Measurements from ENCODE around the gene EXOC2. TPM values are rescaled to one million over a fixed set of nuclear protein-coding genes. Genes with fewer than 3 reads are reported as not detected.

Gene EXOC2
- total and polyA plus RNA-seq, 9 donors, result 19.5 to 25.1 (median 21.8) TPM

DNA sequence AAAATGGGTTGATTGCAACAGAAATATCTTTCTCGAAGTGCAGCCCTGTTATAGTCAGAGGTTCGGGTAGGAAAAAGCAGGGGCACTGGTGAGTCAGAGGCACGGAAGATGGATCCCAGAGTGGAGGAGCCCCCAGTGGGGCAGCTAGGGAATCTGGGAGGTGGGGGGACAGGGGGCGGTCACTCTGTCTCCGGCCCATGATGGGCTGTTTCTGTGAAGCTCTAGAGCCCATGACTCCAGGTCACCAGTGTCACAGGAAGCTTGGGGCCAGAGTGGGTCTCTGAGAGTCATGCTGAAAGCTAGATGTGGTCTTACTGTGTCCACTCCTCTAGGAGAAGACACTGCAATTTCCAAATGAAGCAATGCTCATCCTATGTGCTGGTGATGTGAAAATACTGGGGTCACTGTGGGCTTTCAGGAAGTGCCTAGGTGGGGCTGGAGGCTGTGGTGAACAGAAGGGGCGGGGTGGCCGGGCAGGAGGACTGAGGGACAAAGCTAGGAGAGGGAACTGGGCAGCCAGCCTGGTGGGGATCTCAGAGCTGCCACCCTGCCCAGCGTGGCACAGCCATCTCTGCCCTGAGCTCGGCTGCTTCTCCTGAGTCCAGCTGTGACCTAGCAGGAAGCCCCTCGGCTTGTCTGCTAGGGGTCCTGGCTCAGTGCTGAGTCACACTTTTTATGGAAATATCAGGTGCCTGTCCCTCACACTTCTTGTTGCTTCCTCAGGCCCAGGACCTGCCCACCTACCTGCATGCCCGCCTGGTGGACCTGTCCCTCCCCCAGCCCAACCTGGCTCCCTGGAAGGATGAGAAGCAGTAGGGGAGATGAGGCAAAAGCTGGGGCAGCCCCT is 247.1 kb downstream of the EXOC2 start:
- H3K36me3 ChIP-seq (ENCODE audit: control insufficient read depth, insufficient read depth, low read length), result no peaks in the 10 kb centered on the region
- 80% methylated on average over 10 of the region's 11 CpGs for WGBS (ENCODE audit: insufficient coverage)
- no peaks in the 10 kb centered on the region for H3K4me1 ChIP-seq (ENCODE audit: control insufficient read depth, insufficient read depth, low read length)
- H3K27me3 ChIP-seq (ENCODE audit: control insufficient read depth, insufficient read depth, low read length), result peaks cover 17% of the 10 kb centered on the region
- no peak for DNase-seq
- no peaks in the 10 kb centered on the region for H3K9me3 ChIP-seq (replicated peaks; ENCODE audit: control insufficient read depth, low read depth, low read length)
- H3K4me3 ChIP-seq (ENCODE audit: low read length), result no peak overlapping the region
- H3K27ac ChIP-seq (ENCODE audit: low read length), result no peak overlapping the region

GRCh38 chr6:444653-445275 is 248.2 kb downstream of the EXOC2 start:
- H3K9me3 ChIP-seq (replicated peaks; ENCODE audit: control insufficient read depth, low read depth, low read length), result no peaks in the 10 kb centered on the region
- H3K27me3 ChIP-seq (ENCODE audit: control insufficient read depth, insufficient read depth, low read length), result peaks cover 19% of the 10 kb centered on the region
- WGBS (ENCODE audit: insufficient coverage), result 73% methylated on average over 17 of the region's 18 CpGs
- H3K27ac ChIP-seq (ENCODE audit: low read length), result no peak overlapping the region
- no peak overlapping the region for H3K4me3 ChIP-seq (ENCODE audit: low read length)
- H3K4me1 ChIP-seq (ENCODE audit: control insufficient read depth, insufficient read depth, low read length), result no peaks in the 10 kb centered on the region
- no peak for DNase-seq
- H3K36me3 ChIP-seq (ENCODE audit: control insufficient read depth, insufficient read depth, low read length), result no peaks in the 10 kb centered on the region

DNA sequence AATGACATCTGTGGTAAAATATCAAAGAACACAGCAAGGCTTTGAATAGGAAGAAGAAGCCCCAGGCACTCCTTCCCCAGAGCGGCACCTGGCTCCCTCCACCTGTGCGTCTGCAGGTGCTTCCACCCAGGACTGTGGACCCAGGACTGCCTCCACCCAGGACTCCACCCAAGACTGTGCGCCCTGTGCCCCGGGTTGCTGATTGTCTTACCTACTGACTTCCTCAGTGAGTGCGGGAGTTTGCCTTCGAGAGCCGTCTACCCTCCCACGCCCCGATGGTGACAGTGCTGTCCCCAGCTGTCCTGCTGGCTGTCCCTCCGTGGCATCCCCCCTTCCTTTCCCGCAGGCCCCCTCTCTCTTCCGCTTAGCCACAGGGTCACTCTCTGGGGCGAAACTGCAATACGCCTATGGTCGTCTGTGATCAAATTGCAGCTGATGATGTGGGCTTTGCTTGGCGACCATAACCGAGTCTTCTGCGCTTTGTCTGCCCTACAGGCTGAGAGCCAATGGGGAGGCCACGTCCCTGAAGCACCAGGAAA is 249.2 kb downstream of the EXOC2 start:
- 77% methylated on average over 19 of the region's 19 CpGs for WGBS (ENCODE audit: insufficient coverage)
- H3K27me3 ChIP-seq (ENCODE audit: control insufficient read depth, insufficient read depth, low read length), result peaks cover 19% of the 10 kb centered on the region
- H3K27ac ChIP-seq (ENCODE audit: low read length), result no peak overlapping the region
- H3K4me3 ChIP-seq (ENCODE audit: low read length), result no peak overlapping the region
- H3K4me1 ChIP-seq (ENCODE audit: control insufficient read depth, insufficient read depth, low read length), result no peaks in the 10 kb centered on the region
- no peaks in the 10 kb centered on the region for H3K9me3 ChIP-seq (replicated peaks; ENCODE audit: control insufficient read depth, low read depth, low read length)
- no peaks in the 10 kb centered on the region for H3K36me3 ChIP-seq (ENCODE audit: control insufficient read depth, insufficient read depth, low read length)
- no peak for DNase-seq

GRCh38 chr6:441126-441920 is 251.6 kb downstream of the EXOC2 start:
- Histone ChIP-seq H3K4me3 (ENCODE audit: low read length) (no peak overlapping the region), H3K4me1 (ENCODE audit: control insufficient read depth, insufficient read depth, low read length) (peaks cover 9% of the 10 kb centered on the region), H3K27me3 (ENCODE audit: control insufficient read depth, insufficient read depth, low read length) (peaks cover 12% of the 10 kb centered on the region), H3K36me3 (ENCODE audit: control insufficient read depth, insufficient read depth, low read length) (no peaks in the 10 kb centered on the region), H3K27ac (ENCODE audit: low read length) (no peak overlapping the region), H3K9me3 (replicated peaks; ENCODE audit: control insufficient read depth, low read depth, low read length) (no peaks in the 10 kb centered on the region)
- WGBS (ENCODE audit: insufficient coverage), result 86% methylated on average over 7 of the region's 12 CpGs
- no peak for DNase-seq

- Histone ChIP-seq H3K9me3 (replicated peaks; ENCODE audit: control insufficient read depth, low read depth, low read length) (no peaks in the 10 kb centered on the region), H3K27ac (ENCODE audit: low read length) (no peak overlapping the region), H3K4me3 (ENCODE audit: low read length) (no peak overlapping the region), H3K36me3 (ENCODE audit: control insufficient read depth, insufficient read depth, low read length) (no peaks in the 10 kb centered on the region), H3K27me3 (ENCODE audit: control insufficient read depth, insufficient read depth, low read length) (peaks cover 8% of the 10 kb centered on the region), H3K4me1 (ENCODE audit: control insufficient read depth, insufficient read depth, low read length) (peaks cover 13% of the 10 kb centered on the region)
- DNase-seq, result peak; percentile 67
- WGBS (ENCODE audit: insufficient coverage), result 59% methylated on average over 7 of the region's 9 CpGs
Measured at GRCh38 chr6:439641-440167, 253.2 kb downstream of the EXOC2 start.

DNA sequence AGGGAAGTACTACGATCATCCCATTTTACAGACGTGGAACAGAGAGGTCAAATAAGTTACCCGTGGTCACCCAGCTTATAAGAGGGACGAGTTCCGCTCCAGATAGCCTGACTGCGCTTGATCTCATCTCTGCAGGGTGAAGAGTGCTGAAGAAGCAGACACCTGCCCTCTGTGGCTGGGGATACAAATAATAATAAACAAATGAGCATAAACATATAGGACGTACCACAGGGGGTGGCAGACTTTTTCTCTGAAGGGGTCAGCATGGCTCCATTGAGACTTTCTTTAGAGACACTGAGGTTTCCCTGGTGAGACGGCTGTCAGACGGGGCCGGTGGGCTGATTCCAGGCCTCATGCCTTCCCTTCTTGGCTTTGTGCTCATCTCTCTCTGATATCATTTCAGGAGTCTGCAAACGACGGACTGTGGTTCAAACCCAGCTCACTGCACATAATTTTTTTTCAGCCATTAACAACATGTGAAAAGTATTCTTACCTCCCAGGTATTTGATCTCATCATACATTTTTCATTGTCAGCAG is 254.2 kb downstream of the EXOC2 start:
- WGBS (ENCODE audit: insufficient coverage), result 77% methylated on average over 10 of the region's 12 CpGs
- H3K36me3 ChIP-seq (ENCODE audit: control insufficient read depth, insufficient read depth, low read length), result no peaks in the 10 kb centered on the region
- no peak overlapping the region for H3K27ac ChIP-seq (ENCODE audit: low read length)
- DNase-seq, result no peak
- H3K9me3 ChIP-seq (replicated peaks; ENCODE audit: control insufficient read depth, low read depth, low read length), result no peaks in the 10 kb centered on the region
- peaks cover 7% of the 10 kb centered on the region for H3K27me3 ChIP-seq (ENCODE audit: control insufficient read depth, insufficient read depth, low read length)
- no peak overlapping the region for H3K4me3 ChIP-seq (ENCODE audit: low read length)
- H3K4me1 ChIP-seq (ENCODE audit: control insufficient read depth, insufficient read depth, low read length), result peaks cover 13% of the 10 kb centered on the region

GRCh38 chr6:437037-437392 is 255.9 kb downstream of the EXOC2 start:
- peaks cover 7% of the 10 kb centered on the region for H3K27me3 ChIP-seq (ENCODE audit: control insufficient read depth, insufficient read depth, low read length)
- H3K4me3 ChIP-seq (ENCODE audit: low read length), result no peak overlapping the region
- no peaks in the 10 kb centered on the region for H3K9me3 ChIP-seq (replicated peaks; ENCODE audit: control insufficient read depth, low read depth, low read length)
- peaks cover 13% of the 10 kb centered on the region for H3K4me1 ChIP-seq (ENCODE audit: control insufficient read depth, insufficient read depth, low read length)
- no peak overlapping the region for H3K27ac ChIP-seq (ENCODE audit: low read length)
- no peaks in the 10 kb centered on the region for H3K36me3 ChIP-seq (ENCODE audit: control insufficient read depth, insufficient read depth, low read length)
- DNase-seq, result peak; percentile 53
- 82% methylated on average over 4 of the region's 6 CpGs for WGBS (ENCODE audit: insufficient coverage)

DNA sequence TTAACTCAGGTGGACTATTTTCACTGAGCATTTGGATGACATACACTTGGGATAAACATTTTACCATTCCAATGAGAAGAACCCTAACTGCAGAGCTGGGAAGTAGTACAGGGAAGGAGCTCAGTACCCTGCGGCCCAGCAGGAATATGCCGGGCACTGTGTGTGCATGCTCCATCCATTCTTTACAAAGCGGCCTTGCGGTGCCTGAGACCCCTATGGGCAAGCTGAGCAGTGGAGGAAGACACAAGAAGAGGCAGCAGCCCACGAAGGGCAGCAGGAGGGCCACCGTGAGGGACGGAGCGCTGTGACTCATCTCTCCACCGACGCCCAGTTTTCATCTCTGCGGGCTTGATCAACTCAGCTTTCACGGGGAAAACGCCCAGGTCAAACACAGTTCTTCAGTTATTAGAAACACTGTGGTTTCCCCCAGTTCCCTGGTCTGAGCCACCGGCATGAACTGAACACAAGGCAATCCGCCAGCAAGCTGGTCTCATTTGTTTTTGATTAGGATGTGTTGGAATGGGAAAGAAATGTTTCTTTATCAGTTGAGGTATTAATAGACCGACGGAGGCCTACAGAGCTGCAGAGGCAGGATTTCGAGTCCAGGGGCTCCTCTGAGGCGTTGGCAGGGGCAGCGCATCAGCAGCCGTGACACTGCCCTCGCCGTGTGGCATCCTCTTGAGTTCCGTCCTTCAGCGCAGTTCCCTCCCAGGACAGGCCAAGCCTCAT is 256.5 kb downstream of the EXOC2 start:
- peak; percentile 61 for DNase-seq
- Histone ChIP-seq H3K4me3 (ENCODE audit: low read length) (no peak overlapping the region), H3K36me3 (ENCODE audit: control insufficient read depth, insufficient read depth, low read length) (no peaks in the 10 kb centered on the region), H3K27ac (ENCODE audit: low read length) (no peak overlapping the region), H3K27me3 (ENCODE audit: control insufficient read depth, insufficient read depth, low read length) (peaks cover 9% of the 10 kb centered on the region), H3K9me3 (replicated peaks; ENCODE audit: control insufficient read depth, low read depth, low read length) (no peaks in the 10 kb centered on the region), H3K4me1 (ENCODE audit: control insufficient read depth, insufficient read depth, low read length) (peaks cover 13% of the 10 kb centered on the region)
- WGBS (ENCODE audit: insufficient coverage), result 80% methylated on average over 21 of the region's 25 CpGs

Data from muscle of leg (tissue), 11 donors.